Measurements from ENCODE around the gene CAMTA1. TPM values are rescaled to one million over a fixed set of nuclear protein-coding genes. Genes with fewer than 3 reads are reported as not detected.

Gene CAMTA1
- total RNA-seq, 2 experiments from 2014 or later = 43.9 to 73.3 TPM

GRCh38 chr1:6743189-6744101, 41.8 kb upstream of the CAMTA1 start:
- no peak overlapping the region; the same call in 1 of the 2 replicates for H3K4me2 ChIP-seq (ENCODE audit: low read length)
- intact Hi-C loops (cut with micrococcal nuclease; ENCODE audit: unreplicated experiment) = no loop called here
- no TSS peak for BruUV-seq (replicated peaks)
- no peaks in the 10 kb centered on the region for H3K9me3 ChIP-seq (ENCODE audit: low read length)
- ChIA-PET CTCF (ENCODE audit: unreplicated experiment) (no interaction called here), POLR2A (interaction anchor here (0.6 to 1.0 kb wide), 4 partner anchors 32 to 412 kb away, joined by 3 to 5 read pairs (median 4); no protein-coding TSS in a partner anchor)
- H3K4me3 ChIP-seq (ENCODE audit: low read depth, low read length, poor library complexity, severe bottlenecking) = no peak overlapping the region
- H2AFZ ChIP-seq (ENCODE audit: low read length) = peak overlapping the region; percentile 50; the same call in 1 of the 2 replicates
- no peaks in the 10 kb centered on the region for H3K79me2 ChIP-seq (ENCODE audit: insufficient read depth, low read depth, low read length)
- H3K4me1 ChIP-seq (ENCODE audit: insufficient read depth, low read length, poor library complexity, severe bottlenecking) = no peaks in the 10 kb centered on the region
- H3K36me3 ChIP-seq (ENCODE audit: insufficient read depth, low read length) = no peaks in the 10 kb centered on the region
- H3K27ac ChIP-seq (ENCODE audit: low read depth, low read length, poor library complexity, severe bottlenecking) = no peak overlapping the region
- no peaks in the 10 kb centered on the region for H3K9me2 ChIP-seq (ENCODE audit: insufficient read depth, low read length)
- H4K20me1 ChIP-seq (ENCODE audit: insufficient read depth, low read length) = no peaks in the 10 kb centered on the region
- no peak for DNase-seq (ENCODE audit: low spot score)
- TF ChIP-seq EZH2phosphoT487 (IDR thresholded peaks at IDR 0.05; ENCODE audit: borderline replicate concordance, low read depth, low read length) (no peak), CTCF (conservative IDR thresholded peaks at IDR 0.05; ENCODE audit: low read length) (no peak)

GRCh38 chr1:6745073-6745472, 40.2 kb upstream of the CAMTA1 start:
- CTCF ChIA-PET (ENCODE audit: unreplicated experiment) = interaction anchor here (0.6 kb wide), 1 partner anchor 1626 kb away, joined by 3 read pairs; no protein-coding TSS in a partner anchor
- H2AFZ ChIP-seq (ENCODE audit: low read length) = no peak overlapping the region
- no peaks in the 10 kb centered on the region for H3K9me3 ChIP-seq (ENCODE audit: low read length)
- no peak overlapping the region for H3K4me2 ChIP-seq (ENCODE audit: low read length)
- no peaks in the 10 kb centered on the region for H3K79me2 ChIP-seq (ENCODE audit: insufficient read depth, low read depth, low read length)
- BruUV-seq (replicated peaks) = no TSS peak
- H3K27ac ChIP-seq (ENCODE audit: low read depth, low read length, poor library complexity, severe bottlenecking) = no peak overlapping the region
- TF ChIP-seq CTCF (conservative IDR thresholded peaks at IDR 0.05; ENCODE audit: low read length) = no peak
- no peaks in the 10 kb centered on the region for H4K20me1 ChIP-seq (ENCODE audit: insufficient read depth, low read length)
- intact Hi-C loops (cut with micrococcal nuclease; ENCODE audit: unreplicated experiment) = no loop called here
- H3K36me3 ChIP-seq (ENCODE audit: insufficient read depth, low read length) = no peaks in the 10 kb centered on the region
- H3K4me1 ChIP-seq (ENCODE audit: insufficient read depth, low read length, poor library complexity, severe bottlenecking) = no peaks in the 10 kb centered on the region
- DNase-seq (ENCODE audit: low spot score) = no peak
- H3K9me2 ChIP-seq (ENCODE audit: insufficient read depth, low read length) = no peaks in the 10 kb centered on the region
- H3K4me3 ChIP-seq (ENCODE audit: low read depth, low read length, poor library complexity, severe bottlenecking) = no peak overlapping the region
- POLR2A ChIA-PET = interaction anchor here (0.5 to 1.1 kb wide), 5 partner anchors 12 to 135 kb away, joined by 3 to 8 read pairs (median 3); no protein-coding TSS in a partner anchor

DNA sequence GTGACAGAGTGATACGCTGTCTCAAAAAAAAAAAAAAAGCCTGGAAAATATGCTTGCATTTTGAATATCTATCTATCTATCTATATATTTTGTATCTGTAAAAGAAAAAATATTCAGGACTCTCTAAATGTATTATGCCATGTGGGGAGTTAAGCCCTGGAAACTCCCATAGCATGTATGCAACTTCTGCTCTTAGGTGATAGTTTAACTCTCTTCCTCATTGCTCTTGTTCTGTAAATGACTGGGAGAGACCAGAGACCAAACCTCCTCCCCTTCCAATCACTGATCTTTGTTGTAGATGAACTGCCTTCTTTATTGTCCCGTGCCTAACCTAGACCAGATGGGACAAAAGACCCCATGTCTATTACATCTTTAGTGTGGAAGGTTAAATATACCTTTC, 37.6 kb upstream of the CAMTA1 start:
- intact Hi-C loops (cut with micrococcal nuclease; ENCODE audit: unreplicated experiment) = no loop called here
- DNase-seq (ENCODE audit: low spot score) = no peak
- Histone ChIP-seq H3K9me3 (ENCODE audit: low read length) (no peaks in the 10 kb centered on the region), H2AFZ (ENCODE audit: low read length) (no peak overlapping the region), H4K20me1 (ENCODE audit: insufficient read depth, low read length) (no peaks in the 10 kb centered on the region), H3K4me1 (ENCODE audit: insufficient read depth, low read length, poor library complexity, severe bottlenecking) (no peaks in the 10 kb centered on the region), H3K4me3 (ENCODE audit: low read depth, low read length, poor library complexity, severe bottlenecking) (no peak overlapping the region), H3K79me2 (ENCODE audit: insufficient read depth, low read depth, low read length) (no peaks in the 10 kb centered on the region), H3K9me2 (ENCODE audit: insufficient read depth, low read length) (no peaks in the 10 kb centered on the region), H3K36me3 (ENCODE audit: insufficient read depth, low read length) (no peaks in the 10 kb centered on the region), H3K4me2 (ENCODE audit: low read length) (no peak overlapping the region), H3K27ac (ENCODE audit: low read depth, low read length, poor library complexity, severe bottlenecking) (no peak overlapping the region)
- no peak for TF ChIP-seq EZH2phosphoT487 (IDR thresholded peaks at IDR 0.05; ENCODE audit: borderline replicate concordance, low read depth, low read length)
- TF ChIP-seq CTCF (conservative IDR thresholded peaks at IDR 0.05; ENCODE audit: low read length) = no peak
- ChIA-PET CTCF (ENCODE audit: unreplicated experiment) (no interaction called here), POLR2A (no interaction called here)
- BruUV-seq (replicated peaks) = no TSS peak
